BLaER1 (cell line): ENCODE measurements around the gene RELA.

Experiments
- H3K27ac ChIP-seq: shearing (Covaris generic); formaldehyde crosslinking; 2 replicates; pipeline ENCODE4 v1.8.1; 2022
- H3K27me3 ChIP-seq: shearing (Covaris generic); formaldehyde crosslinking; 2 replicates; pipeline ENCODE4 v1.8.1; 2022
- H3K36me3 ChIP-seq: shearing (Covaris generic); formaldehyde crosslinking; 2 replicates; pipeline ENCODE4 v1.8.1; 2022
- H3K4me1 ChIP-seq: shearing (Covaris generic); formaldehyde crosslinking; 2 replicates; pipeline ENCODE4 v1.8.1; 2022
- H3K4me2 ChIP-seq: shearing (Covaris generic); formaldehyde crosslinking; 2 replicates; pipeline ENCODE4 v1.8.1; 2022
- H3K4me3 ChIP-seq: shearing (Covaris generic); formaldehyde crosslinking; 2 replicates; pipeline ENCODE4 v1.8.1; 2022
- H3K9ac ChIP-seq: shearing (Covaris generic); formaldehyde crosslinking; 2 replicates; pipeline ENCODE4 v1.8.1; 2022
- H3K9me3 ChIP-seq: shearing (Covaris generic); formaldehyde crosslinking; 2 replicates; pipeline ENCODE4 v1.8.1; 2022
- H4K20me1 ChIP-seq: shearing (Covaris generic); formaldehyde crosslinking; 2 replicates; pipeline ENCODE4 v1.8.1; 2022
- Cebpa-rat ChIP-seq: shearing (Covaris generic); IDR thresholded peaks from 2 replicates; pipeline ENCODE4 v1.8.1; 2022

RELA gene

GRCh38 chr11:65634109-65634436 is 28.6 kb downstream of the RELA start:
- Histone ChIP-seq H3K27ac (peak overlapping the region; percentile 60), H3K4me2 (peak overlapping the region; percentile 60), H4K20me1 (no peaks in the 10 kb centered on the region), H3K36me3 (peaks cover 79% of the 10 kb centered on the region), H3K4me3 (no peak overlapping the region), H3K9ac (0 out of 2 replicates have a peak overlapping the region, but pooled peaks have one; percentile 4), H3K9me3 (no peaks in the 10 kb centered on the region), H3K27me3 (no peaks in the 10 kb centered on the region), H3K4me1 (peaks cover 53% of the 10 kb centered on the region)
- TF ChIP-seq Cebpa-rat: no peak

GRCh38 chr11:65633390-65634108 is 29.2 kb downstream of the RELA start:
- Histone ChIP-seq H3K9ac (0 out of 2 replicates have a peak overlapping the region, but pooled peaks have one; percentile 4), H4K20me1 (no peaks in the 10 kb centered on the region), H3K9me3 (no peaks in the 10 kb centered on the region), H3K4me3 (no peak overlapping the region), H3K27me3 (no peaks in the 10 kb centered on the region), H3K27ac (peak overlapping the region; percentile 60), H3K4me1 (peaks cover 48% of the 10 kb centered on the region), H3K4me2 (peak overlapping the region; percentile 60), H3K36me3 (peaks cover 85% of the 10 kb centered on the region)
- TF ChIP-seq Cebpa-rat: no peak

GRCh38 chr11:65630215-65630614 is 32.5 kb downstream of the RELA start:
- Histone ChIP-seq H3K27me3 (no peaks in the 10 kb centered on the region), H3K9me3 (no peaks in the 10 kb centered on the region), H3K9ac (no peak overlapping the region), H3K4me2 (no peak overlapping the region), H4K20me1 (no peaks in the 10 kb centered on the region), H3K4me3 (no peak overlapping the region), H3K4me1 (peaks cover 49% of the 10 kb centered on the region), H3K27ac (no peak overlapping the region), H3K36me3 (peaks cover 91% of the 10 kb centered on the region)
- no peak for TF ChIP-seq Cebpa-rat

GRCh38 chr11:65629579-65629978 is 33.1 kb downstream of the RELA start:
- Histone ChIP-seq H3K4me1 (peaks cover 53% of the 10 kb centered on the region), H3K36me3 (peaks cover 91% of the 10 kb centered on the region)
- no peak for TF ChIP-seq Cebpa-rat

GRCh38 chr11:65627202-65627601 is 35.5 kb downstream of the RELA start:
- Histone ChIP-seq H3K4me1 (peaks cover 38% of the 10 kb centered on the region), H3K27ac (no peak overlapping the region), H3K9ac (peak overlapping the region; percentile 34; the same call in 1 of the 2 replicates), H4K20me1 (peaks cover 12% of the 10 kb centered on the region; the same call in 1 of the 2 replicates), H3K4me2 (no peak overlapping the region), H3K9me3 (no peaks in the 10 kb centered on the region), H3K27me3 (no peaks in the 10 kb centered on the region), H3K4me3 (no peak overlapping the region), H3K36me3 (peaks cover 94% of the 10 kb centered on the region)
- TF ChIP-seq Cebpa-rat: no peak

More at GRCh38 chr11:65629579-65629978, 33.1 kb downstream of the RELA start:
- Histone ChIP-seq H4K20me1 (0 out of 2 replicates have a peak, but pooled peaks cover 6% of the 10 kb centered on the region), H3K27me3 (no peaks in the 10 kb centered on the region), H3K4me2 (no peak overlapping the region), H3K27ac (no peak overlapping the region), H3K9me3 (no peaks in the 10 kb centered on the region), H3K9ac (no peak overlapping the region), H3K4me3 (no peak overlapping the region)

GRCh38 chr11:65625628-65626342 is 36.9 kb downstream of the RELA start:
- H3K4me1 ChIP-seq: peaks cover 30% of the 10 kb centered on the region
- TF ChIP-seq Cebpa-rat: no peak
- peak overlapping the region; percentile 6; the same call in 1 of the 2 replicates for H3K4me2 ChIP-seq
- no peaks in the 10 kb centered on the region for H3K9me3 ChIP-seq
- peaks cover 96% of the 10 kb centered on the region for H3K36me3 ChIP-seq
- H3K27ac ChIP-seq: peak overlapping the region; percentile 38; the same call in 1 of the 2 replicates
- no peak overlapping the region for H3K4me3 ChIP-seq
- H3K9ac ChIP-seq: no peak overlapping the region
- H3K27me3 ChIP-seq: no peaks in the 10 kb centered on the region
- peaks cover 13% of the 10 kb centered on the region for H4K20me1 ChIP-seq

GRCh38 chr11:65624931-65625627 is 37.6 kb downstream of the RELA start:
- peaks cover 96% of the 10 kb centered on the region for H3K36me3 ChIP-seq
- peak overlapping the region; percentile 58 for H3K4me2 ChIP-seq
- TF ChIP-seq Cebpa-rat: no peak

GRCh38 chr11:65623852-65624616 is 38.7 kb downstream of the RELA start:
- no peaks in the 10 kb centered on the region for H3K27me3 ChIP-seq
- no peak for TF ChIP-seq Cebpa-rat
- 0 out of 2 replicates have a peak overlapping the region, but pooled peaks have one; percentile 29 for H3K9ac ChIP-seq
- peaks cover 34% of the 10 kb centered on the region for H3K4me1 ChIP-seq
- no peak overlapping the region for H3K27ac ChIP-seq
- H4K20me1 ChIP-seq: peaks cover 31% of the 10 kb centered on the region
- no peak overlapping the region for H3K4me2 ChIP-seq
- no peaks in the 10 kb centered on the region for H3K9me3 ChIP-seq
- peaks cover 96% of the 10 kb centered on the region for H3K36me3 ChIP-seq
- H3K4me3 ChIP-seq: no peak overlapping the region

More at GRCh38 chr11:65624931-65625627, 37.6 kb downstream of the RELA start:
- Histone ChIP-seq H3K27me3 (no peaks in the 10 kb centered on the region), H3K9me3 (no peaks in the 10 kb centered on the region), H3K4me3 (no peak overlapping the region), H3K27ac (peak overlapping the region; percentile 30), H3K9ac (peak overlapping the region; percentile 48; the same call in 1 of the 2 replicates), H3K4me1 (peaks cover 30% of the 10 kb centered on the region), H4K20me1 (peaks cover 20% of the 10 kb centered on the region)

- Histone ChIP-seq H3K4me1 (peaks cover 43% of the 10 kb centered on the region), H3K9ac (no peak overlapping the region), H3K27me3 (no peaks in the 10 kb centered on the region), H3K4me3 (no peak overlapping the region), H3K9me3 (no peaks in the 10 kb centered on the region), H3K36me3 (peaks cover 96% of the 10 kb centered on the region), H4K20me1 (peaks cover 39% of the 10 kb centered on the region), H3K4me2 (no peak overlapping the region), H3K27ac (no peak overlapping the region)
- TF ChIP-seq Cebpa-rat: no peak
Measured at GRCh38 chr11:65623177-65623576, 39.5 kb downstream of the RELA start.
